Activated CD8-positive, alpha-beta memory T cell treated with anti-CD3 and anti-CD28 coated beads for 24 hours (primary cell): ENCODE results near the gene ZNF385D.

Source experiments
- DNase-seq: peaks from one replicate; pipeline ENCODE4 v3.0.0-alpha.2; 2020

Gene ZNF385D

DNA sequence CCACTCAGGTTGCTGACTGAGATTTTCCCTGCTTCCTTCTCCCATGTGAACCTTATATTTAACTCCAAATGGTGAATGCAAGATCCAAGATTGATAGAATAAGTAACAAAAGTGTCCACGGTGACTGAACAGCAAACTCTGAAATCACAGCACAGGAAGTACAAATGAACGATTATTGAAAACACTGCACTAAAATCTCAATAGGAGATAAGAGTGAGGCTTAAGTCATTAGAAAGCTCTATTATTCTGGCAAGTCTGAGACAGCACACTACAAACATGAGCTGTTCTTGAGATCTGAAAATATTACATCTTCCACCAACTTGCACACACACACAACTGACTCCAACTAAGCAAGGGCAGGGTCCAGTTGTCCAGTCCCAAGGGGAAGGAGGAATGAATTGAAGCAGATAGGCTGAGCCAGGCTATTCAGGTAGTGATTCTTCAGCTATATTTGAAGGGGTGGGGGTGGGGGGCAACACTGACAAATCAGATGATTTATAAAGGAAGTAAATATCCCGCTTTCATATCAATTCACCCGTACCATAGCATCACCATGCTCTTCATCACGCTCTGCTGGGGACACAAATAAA, 2.9 kb downstream of the ZNF385D start:
- no peak for DNase-seq

DNA sequence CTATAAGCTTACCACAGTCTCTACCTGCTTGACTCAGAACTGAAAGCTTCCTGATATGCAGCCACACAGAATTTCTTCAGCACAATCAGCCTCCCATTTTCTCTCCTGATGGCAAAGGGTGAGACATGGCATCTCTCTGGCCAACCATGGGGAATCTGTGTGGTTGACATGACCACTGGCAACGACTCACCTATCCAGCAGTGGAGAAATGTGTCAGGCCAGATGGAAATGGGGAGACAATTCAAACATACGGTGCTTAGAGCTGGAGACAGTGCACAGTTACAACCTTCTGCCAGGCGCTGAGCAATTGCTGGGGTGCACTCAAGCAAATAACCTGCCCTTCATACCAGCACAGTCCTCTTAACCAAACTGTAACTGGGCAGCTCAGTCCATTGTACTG, 3.6 kb downstream of the ZNF385D start:
- DNase-seq: no peak

DNA sequence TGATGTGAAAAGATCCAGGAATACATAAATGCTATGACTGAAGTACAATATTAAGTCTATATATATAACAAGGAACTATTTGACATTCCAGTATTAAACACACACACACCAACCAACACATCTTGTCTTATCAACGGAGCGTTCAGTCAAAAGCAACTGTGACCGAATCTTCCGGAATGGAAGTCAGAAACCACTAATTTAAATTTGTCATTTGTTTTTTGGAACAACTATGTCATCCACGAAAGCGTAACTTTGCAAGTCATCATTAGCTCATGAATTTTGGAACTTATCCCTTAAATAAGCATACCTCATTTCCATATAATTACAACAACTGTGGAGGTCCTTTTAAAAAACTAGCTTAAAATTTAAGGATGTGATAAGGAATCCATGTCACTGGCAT, 5.0 kb downstream of the ZNF385D start:
- DNase-seq: no peak

DNA sequence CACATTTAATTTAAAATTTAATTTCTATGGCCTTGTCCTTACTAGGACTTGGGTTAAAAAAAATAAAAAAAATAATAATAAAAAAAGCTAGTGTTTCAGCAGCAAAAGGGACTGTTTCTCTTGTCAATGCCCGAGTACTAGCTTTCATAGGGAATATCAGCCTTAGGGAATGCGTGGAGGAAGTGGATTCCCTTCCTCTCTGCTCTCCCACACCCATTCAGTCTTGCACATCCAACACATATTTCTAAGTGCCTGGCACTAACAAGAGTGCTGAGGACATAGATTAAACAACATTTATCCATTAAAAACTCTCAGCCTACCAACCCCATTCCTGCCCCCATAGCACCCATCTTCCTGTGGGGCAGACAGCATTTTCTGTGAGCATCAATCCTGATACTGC, 6.2 kb downstream of the ZNF385D start:
- no peak for DNase-seq

DNA sequence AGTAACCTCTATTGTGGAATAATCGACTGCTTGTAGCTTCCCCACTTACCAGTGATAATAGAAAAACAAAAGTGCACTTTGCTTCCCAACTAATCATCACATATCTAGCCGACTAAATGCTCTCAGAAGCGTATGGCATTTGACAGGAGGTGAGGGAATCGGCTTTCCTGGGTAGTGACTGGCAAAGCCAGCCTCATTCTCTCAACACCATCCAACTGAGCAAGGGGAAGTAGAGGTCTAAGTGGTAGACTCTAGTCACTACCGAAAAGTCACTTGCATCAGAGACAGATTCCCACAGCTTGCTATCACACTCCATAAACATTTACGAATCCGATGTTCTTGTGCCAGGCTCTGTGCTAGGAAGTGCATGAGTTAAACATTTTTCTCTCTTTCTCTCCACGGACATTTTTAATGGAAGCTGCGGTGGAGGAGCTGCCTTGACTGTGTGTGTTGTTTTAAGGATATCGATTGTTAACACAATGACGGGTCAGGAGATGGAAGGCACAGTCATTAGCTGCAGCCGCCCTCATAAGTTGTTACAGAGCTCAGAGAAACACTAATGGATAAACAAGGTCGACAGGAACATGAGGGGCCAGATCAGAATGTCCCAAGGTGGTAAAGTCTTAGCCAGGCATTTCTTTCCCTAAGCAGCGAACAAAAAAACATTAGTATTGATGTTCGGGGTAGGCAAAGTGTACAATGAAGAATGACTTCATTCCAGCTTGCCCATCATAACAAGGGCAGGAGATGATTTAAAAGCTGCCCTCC, 11.9 kb downstream of the ZNF385D start:
- DNase-seq: no peak

DNA sequence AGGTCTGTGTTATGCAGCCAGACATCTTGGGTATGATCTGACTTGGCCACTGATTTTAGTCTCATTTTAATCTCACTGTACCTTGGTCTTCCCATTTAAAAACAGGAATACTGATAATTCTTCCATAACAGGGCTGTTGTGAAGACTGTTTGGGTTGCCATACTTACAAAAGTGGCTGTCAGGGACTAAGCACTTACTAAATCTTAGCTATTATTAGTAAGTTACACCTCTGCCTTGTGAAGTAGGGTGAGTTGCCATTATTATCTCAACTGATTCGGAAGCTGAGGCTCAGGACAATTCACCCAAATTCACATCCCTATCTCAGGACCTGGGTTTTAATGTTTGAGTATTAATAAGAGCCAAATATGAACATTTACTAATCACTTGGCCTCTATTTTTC, 12.7 kb downstream of the ZNF385D start:
- no peak for DNase-seq

DNA sequence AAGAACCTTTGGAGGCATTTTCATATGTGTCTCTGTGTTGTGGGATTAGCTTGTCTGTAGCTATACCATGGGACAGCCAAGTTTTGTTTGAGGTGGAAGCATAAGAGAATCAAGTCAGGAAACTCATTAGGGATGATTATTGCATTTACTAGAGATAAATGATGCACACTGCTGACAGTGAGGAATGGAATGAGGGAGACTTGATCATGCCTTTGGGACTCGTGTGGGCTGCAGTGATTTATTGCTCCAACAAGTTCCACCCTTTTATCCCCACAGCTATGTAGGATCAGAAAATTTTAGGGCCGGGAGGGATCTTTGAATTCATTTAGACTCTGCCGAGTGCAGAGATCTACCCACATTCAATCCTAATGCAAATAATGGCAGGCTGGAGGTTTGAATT, 16.3 kb downstream of the ZNF385D start:
- no peak for DNase-seq

DNA sequence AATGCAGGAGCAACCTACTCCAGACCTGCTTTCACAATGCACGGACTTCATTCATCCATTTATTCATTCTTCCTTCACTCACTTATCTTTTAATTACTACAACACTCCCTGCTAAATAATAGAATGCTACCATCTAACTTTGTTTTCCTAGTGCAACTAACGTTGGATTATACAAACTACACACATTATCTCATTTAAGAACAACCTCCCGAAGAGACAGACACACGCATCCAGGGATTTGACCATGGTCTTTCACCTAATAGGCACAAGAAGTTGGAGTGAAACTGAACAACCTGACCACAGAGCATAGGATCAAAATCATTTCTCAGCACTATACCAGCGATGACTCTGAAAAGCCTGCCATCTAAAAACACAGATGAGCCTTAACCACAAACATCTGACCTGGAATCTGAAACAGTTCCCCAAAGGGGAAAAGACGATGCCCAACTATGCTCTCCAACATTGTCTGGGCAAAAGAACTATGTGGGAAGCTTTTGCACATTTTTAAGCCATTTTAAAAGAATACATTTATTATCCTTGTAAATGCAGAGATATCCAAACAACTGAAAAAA, 21.0 kb downstream of the ZNF385D start:
- DNase-seq: no peak

DNA sequence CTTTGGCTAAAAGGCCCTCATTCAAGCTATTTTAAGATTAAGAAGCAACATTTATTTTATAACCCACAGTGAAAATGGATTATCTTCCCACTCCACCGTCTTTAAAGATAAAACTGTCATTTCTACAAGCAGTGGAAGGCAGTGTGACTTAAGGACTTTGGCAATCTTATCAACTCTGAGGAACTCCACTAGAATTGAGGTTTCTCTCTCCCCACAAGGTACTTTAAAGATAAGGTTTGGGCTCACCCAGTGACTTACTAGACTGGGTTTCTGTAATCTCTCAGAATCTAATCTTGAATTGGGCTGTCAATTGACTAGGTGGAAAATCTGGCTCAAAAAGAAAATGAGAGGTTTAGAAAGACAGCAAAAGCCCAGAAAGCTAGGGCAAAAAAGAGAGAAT, 21.7 kb downstream of the ZNF385D start:
- DNase-seq: no peak

DNA sequence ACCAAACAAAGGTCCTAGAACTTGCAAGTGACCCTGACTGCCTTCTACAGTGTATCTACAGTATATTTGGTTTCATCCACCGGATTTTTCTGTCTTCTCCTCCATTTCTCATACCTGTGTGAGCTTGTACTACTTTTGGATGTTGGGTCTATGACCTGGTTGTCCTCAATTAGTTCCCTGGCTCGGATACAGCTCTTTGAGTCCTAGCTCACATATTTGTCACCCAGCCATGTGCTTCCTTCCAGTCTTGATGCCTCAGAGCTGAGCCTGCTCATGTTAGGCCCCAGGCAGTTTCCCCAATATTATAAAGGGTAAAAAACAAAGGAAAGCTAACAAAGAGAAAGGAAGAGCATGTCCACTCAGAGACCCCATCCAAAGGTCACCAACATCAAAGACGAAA, 28.2 kb downstream of the ZNF385D start:
- DNase-seq: no peak

DNA sequence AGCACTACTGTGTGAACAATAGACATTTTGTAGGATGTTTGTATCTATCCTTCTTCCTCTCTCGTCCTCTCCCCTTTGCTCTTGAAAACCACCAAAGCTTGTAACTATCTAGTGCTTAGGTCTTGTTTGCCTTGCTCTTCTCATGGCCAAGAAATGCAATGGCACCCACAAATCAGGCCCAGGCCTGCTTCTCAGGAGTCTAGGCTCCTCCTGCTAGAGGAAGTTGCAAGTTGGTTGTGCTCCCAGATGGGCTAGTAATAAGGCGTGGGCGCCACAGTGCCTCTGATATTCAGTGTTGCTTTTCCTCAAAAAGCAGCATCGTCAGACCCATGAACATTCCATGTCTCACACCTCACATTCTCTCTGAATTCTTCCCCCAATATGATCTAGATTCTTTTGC, 28.7 kb downstream of the ZNF385D start:
- DNase-seq: no peak

DNA sequence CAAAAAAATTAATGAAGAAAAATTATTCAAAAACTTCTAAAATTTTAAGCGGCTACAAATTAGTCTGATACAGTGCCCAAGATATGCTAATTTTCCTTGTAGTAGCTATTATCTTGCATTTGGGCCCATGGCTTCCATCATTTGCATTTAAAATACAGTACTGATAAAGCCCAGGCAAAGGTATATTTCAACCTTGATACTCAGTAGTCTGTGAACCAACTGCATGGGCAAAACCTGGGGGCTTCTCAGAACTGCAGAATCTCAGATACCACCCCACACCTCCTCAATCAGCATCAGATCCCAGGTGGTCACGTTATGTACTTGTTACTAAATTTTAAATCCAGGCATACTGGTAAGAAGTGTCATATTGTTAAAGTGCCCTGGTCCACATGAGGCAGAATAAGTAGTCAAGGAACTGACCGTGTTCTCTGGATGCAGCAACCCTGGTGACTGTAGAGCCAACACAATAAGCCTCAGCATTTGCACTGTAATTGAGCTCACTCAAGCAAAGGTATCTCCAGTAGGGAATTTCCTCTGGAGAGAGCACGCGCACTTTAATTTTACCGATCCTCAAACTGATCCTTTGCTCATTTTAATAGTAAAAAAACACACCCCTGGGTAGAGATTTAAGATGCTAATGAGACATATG, 31.9 kb downstream of the ZNF385D start:
- no peak for DNase-seq

DNA sequence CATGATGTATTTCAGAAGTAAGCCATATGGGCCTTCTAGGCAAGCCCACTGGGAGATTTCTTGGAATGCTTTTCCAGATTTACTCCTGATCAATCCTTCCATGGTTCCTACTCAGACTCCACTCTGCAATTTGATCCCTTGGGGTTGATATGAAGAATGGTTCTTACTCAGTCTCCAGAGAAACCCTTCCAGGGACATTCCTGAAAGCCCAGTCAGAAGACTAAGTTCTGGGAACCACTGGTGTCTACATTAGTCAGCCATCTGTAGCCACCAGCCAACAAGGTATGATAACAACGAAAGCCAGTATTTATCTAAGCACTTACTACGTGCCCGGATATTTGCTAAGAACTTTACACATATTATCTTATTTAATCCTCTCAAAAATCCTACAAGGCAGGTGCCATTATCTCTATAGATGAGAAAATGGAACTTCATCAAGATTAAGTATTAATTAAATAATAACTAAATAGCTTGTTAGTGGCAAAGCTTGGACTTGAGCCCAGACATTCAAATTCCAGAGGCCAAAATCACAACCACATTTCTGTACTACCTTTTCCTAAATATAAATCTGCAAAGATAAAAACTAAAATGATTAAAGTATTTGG, 32.7 kb downstream of the ZNF385D start:
- no peak for DNase-seq

DNA sequence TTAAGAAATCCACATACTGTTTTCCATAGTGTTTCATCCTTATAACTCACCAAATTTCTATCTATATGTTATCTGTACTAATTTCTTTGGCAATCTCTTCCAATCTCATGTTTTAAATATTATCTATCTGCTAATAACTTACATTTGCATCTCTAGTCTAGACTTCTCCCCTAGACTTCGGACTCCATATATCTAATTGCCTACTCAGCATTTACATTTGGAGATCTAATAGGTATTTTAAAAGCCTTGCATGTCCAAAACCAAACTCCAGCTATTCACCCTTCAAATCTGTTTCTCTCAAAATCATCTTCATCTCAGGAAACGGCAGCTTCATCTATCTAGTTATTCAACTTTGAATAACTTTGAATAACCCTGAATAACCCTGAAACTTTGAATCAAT, 35.3 kb downstream of the ZNF385D start:
- DNase-seq: no peak

DNA sequence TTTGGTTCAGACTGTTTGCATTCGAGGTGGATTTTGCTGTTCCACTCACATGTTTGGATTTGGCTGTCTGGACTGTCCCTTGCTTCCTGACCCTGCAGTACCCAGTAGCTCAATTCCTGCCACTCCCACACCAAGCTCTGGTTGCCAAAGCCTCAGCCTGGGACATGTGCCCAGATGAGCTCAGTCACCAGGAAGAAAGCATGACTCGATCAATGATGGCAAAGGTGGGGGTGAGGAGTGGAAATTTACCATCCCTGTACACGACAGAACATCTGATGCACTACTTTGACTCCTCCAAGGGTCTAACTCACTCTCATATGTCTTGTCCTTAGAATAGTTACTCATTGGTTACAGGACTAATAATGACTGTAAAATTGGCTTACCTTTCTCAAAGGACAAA, 45.2 kb downstream of the ZNF385D start:
- DNase-seq: no peak

DNA sequence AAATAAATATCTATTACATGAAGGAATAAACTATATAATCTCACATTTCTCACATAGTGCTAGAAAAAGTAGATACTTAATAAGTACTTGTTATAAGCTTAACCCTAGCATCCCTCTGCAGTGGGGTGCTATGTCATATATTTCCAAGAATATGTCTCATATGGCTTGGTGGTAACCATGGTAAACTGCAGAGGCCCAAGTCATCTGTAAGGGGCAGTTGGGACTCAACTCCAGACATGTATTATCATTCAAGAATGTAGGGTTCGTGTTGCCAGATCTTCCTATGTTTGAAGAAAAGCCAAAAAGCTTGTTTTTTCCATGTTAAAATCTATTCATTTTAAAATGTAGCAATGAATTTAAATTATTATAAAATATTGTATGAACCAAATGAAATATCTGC, 46.2 kb downstream of the ZNF385D start:
- no peak for DNase-seq

DNA sequence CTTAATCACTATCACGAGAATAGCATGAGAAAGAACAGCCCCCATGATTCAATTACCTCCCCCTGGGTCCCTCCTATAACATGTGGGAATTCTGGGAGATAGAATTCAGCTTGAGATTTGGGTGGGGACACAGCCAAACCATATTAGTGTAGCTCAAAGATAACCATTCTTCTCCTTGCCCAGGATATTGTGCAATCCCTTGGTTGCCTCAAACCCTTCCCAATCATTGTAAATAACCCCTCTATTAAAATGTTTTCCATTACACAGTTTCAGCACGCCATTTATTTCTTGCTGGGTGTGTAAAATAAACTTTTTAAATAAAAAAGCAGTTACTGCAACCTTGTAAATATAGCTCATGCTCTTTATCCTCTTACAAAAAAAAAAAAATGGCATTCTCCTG, 47.7 kb downstream of the ZNF385D start:
- no peak for DNase-seq

DNA sequence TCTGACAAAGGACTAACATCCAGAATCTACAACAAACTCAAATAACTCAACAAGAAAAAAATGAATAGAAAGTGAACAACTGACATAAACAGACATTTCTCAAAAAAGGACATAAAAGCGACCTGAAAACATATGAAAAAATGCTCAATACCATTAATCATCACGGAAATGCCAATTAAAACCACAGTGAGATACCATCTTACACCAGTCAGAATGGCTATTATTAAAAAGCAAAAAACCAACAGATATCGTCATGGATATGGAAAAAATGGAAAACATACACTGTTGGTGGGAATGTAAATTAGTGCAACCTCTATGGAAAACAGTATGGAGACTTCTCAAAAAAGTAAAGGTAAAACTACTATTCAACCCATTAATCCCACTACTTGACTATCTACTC, 53.3 kb downstream of the ZNF385D start:
- DNase-seq: no peak

DNA sequence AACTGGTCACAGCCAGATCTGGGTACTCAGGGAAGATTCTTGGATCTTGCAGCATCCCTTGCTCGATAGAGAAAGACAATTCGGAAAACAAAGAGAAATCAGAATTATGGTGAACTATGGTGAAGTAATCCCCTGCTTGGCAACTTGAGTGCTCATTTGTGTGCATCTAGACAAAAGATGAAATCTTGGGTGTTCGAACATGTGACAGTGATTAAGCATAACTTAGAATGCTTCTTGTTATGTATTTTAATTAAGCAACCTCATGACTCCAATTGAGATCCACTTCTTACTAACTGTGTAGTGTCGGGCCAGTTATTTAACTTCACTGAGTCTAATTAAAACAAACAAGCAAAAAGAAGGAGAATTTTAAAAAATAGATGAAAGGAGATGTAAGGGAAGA, 56.5 kb downstream of the ZNF385D start:
- no peak for DNase-seq

DNA sequence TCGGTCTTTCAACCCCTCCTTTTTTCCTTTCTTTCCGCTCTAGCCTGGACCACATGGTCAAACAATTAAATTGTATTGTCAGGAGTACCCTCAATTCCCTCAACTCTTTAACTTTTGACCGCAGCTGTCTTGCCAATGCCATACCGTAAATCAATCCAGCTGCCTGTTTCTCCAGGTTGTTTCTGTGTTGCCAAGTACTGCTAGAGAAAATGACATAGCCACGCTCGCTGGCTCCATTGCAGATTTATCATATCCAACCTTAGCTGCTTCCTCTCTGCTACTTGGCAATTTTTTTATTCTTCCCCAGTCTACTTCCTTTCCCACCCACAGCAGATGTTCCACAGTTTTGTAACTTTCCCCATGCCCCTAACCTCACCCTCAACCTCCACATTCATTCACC, 60.0 kb downstream of the ZNF385D start:
- DNase-seq: no peak

DNA sequence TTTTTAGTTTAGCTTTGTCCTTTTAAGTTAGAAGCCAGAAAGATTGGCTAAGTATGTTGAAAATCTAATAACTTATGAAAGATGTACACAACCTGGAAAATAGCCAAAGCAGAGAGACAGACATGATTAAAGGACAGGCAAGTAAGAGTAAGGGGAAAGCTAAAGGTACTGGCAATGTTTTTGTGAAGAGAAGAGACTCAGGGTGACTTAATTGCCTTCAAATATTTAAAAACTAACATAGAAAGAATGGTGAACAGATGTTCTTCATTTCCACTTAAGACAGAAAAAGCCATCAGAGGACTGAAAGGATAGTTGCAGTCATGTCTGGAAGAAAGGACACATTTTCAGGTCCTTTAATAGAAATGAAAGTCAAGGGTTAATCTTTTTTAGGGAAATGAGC, 68.8 kb downstream of the ZNF385D start:
- no peak for DNase-seq

DNA sequence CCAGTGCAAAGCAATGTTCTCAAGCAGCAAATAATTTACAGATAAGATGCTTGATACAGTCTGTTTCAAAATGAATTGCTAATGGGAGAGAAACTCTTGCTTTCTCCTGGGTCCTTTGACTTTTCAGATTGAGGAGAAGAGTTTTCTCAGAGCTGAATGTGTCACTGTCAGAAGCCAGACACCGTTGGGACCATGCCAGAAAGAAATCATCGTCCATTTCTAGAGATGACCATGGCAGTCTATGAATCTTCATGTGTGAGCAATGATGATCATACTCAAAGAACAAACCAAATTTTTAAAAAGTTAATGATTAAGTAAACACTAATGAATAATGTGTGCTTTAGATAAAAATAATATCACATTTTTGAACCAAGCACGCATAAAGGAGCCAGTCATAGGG, 77.6 kb downstream of the ZNF385D start:
- DNase-seq: no peak

DNA sequence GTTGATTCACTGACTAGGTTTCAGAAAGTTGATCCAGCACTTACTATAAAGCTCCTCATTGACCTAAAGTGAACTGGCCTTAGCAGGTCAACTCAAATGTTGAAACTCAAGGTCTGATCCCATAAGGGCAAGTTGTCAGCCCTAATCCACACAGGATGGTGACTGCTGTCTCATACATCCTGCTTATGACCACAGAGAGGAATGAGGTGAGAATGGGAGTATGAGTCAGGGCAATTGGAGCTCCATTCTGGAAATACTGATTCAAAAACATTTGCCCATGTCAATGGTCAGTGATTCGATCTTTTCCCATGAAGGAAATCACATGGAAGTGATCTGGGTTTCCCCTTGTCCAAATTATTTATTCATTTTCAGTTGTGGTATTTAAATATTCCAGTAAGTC, 78.7 kb downstream of the ZNF385D start:
- no peak for DNase-seq

DNA sequence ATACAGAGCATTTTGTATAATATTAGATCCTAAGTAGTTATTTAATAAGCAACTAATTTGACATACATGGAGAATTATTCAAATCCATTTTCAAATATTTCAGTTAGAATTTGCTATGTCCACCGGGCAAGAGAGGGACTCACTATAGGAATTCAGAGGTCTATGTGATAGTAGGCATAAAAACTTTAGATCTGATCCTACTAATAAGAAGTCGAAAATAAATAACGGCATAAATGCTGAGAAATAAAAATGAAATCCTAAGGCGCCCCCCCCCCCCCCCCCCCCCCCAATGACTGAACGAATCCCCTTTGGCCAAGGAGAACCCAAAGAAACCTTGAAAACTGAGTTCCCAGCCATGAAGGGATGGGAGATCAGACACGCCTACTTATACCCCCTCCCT, 80.6 kb downstream of the ZNF385D start:
- DNase-seq: no peak
